ENCODE results near the gene NCAPH2. TPM values are rescaled to one million over a fixed set of nuclear protein-coding genes. Genes with fewer than 3 reads are reported as not detected.

NCAPH2 gene
- total RNA-seq, 2 donors from 2014 or later, result 30.6 to 35.9 TPM

DNA sequence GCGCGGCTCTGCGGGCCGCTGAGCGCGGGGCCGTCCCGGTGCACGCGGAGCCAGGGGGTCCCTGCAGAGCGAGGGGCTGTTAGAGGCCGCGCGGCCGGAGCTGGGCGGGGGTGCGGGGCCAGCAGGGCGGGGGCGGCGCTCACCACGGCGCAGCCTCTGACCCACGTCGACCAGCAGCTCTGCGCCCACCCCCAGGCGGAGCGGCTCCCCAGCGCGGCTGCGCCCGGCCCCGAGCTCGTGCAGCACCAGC, 17.8 kb downstream of the NCAPH2 start:
- no peak for ATAC-seq
- H3K27ac ChIP-seq, result peak overlapping the region; percentile 89 to 97 (median 92)
- peaks cover 0 to 11% of the 10 kb centered on the region in 2 donors for H3K27me3 ChIP-seq
- WGBS, 2 donors, result 0% methylated on average over 7 to 33 of the region's 33 CpGs
- H3K36me3 ChIP-seq (replicated peaks in 1 of 2; ENCODE audit: insufficient read depth in 1 of 2, low read depth in 2 of 2), result peaks cover 0 to 7% of the 10 kb centered on the region in 2 donors
- peak overlapping the region; percentile 38 to 59 for H3K4me3 ChIP-seq
- intact Hi-C loops (cut with DNase I), result no loop called here
- H3K9me3 ChIP-seq, result no peaks in the 10 kb centered on the region
- peaks cover 47% of the 10 kb centered on the region for H3K4me1 ChIP-seq
- DNase-seq, result no peak
- TF ChIP-seq CTCF (IDR thresholded peaks at IDR 0.05) (no peak), POLR2A (IDR thresholded peaks at IDR 0.05) (no peak)

DNA sequence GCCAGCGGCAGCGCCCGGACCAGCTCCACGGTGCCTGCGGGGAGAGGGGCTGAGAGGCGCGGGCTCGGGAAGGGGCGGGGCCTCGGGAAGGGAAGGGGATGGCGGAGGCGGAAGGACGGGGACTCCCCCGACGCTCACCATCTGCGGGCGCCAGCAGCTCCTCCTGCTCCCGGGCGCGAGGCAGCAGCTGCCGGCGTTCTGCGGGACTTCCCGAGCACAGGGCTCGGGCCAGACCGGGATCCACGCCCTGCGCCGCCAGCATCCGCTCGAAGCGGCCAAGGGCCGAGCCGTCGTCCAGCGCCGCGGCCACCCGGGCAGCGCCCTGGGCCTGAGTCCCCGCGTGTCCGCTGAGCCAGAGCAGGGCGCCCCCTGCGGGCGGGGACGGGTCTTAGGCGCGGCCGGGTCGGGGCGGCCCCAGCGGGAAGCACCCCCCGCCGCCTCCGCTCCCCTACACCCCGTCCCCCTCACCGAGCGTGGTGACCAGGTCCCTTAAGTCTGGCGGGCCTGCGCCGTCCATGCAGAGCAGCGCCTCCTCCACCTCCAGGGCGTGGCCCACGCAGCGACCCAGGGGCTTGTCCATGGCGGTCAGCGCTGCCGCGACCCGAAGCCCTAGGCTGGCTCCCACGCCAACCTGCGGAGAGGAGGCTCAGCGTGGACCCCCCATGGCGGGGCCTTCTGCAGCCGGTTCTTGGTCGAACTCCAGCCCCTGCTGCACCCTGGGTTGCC, 18.2 kb downstream of the NCAPH2 start:
- Histone ChIP-seq H3K36me3 (replicated peaks in 1 of 2; ENCODE audit: insufficient read depth in 1 of 2, low read depth in 2 of 2) (peaks cover 0 to 7% of the 10 kb centered on the region in 2 donors), H3K9me3 (no peaks in the 10 kb centered on the region), H3K27me3 (peaks cover 0 to 15% of the 10 kb centered on the region in 2 donors), H3K4me3 (peak overlapping the region; percentile 38 to 59), H3K27ac (peak overlapping the region; percentile 89 to 97 (median 92)), H3K4me1 (peaks cover 52% of the 10 kb centered on the region)
- peak; percentile 49 for ATAC-seq
- DNase-seq, result peak; percentile 79 to 85 (median 81)
- TF ChIP-seq CTCF (IDR thresholded peaks at IDR 0.05) (peak; percentile 27 to 57 (median 46)), POLR2A (IDR thresholded peaks at IDR 0.05) (peak in 1 of 3 donors; percentile 11)
- intact Hi-C loops (cut with DNase I), result no loop called here
- WGBS, 2 donors, result 2 to 3% methylated on average over 6 to 52 of the region's 77 CpGs

DNA sequence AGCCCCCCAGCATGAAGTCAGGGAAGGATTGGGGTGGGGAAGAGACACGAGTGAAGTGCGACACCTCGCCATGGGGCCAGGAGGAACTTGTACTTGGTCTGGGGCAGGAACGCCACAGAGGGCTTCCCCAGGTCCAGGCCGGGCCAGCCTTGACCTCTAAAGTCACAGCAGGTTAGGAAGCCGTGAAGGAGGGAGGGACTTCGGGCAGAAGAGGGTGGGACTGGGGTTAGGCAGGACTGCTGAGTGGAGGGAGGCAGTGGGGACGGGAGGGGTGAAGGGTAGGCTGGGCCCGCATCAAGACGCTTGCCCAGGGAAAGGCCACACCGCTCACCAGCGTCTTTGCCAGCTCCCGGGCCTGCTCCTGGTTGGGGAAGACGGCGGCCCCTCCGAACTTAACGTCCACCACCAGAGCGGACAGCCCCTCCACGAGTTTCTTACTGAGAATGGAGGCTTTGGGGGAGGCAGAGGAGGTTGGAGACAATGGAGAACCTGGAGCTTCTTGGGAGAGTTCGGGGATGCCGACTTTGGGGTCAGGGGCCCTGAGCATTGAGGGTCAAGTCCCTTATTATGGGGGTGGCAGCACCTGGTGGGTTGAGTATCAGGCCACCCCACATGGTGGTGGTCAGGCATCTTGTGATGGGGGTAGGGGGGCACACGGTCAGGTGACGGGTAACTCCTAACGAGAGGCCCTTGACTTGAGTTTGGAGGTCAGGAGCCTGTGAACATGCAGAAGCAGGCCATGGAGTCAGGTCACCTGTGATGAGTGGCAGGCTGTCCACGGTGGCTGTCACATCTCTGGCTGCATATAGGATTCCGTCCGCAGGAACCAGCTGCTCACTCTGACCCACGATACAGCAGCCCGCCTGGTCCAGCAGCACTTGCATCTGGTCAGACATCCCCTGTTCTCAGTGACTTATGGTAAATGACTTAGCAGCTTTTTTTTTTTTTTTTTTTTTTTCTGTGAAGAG, 19.1 kb downstream of the NCAPH2 start:
- peak in 1 of 3 donors; percentile 26 for TF ChIP-seq POLR2A (IDR thresholded peaks at IDR 0.05)
- no peak for TF ChIP-seq CTCF (IDR thresholded peaks at IDR 0.05)
- Histone ChIP-seq H3K4me1 (peaks cover 61% of the 10 kb centered on the region), H3K36me3 (replicated peaks in 1 of 2; ENCODE audit: insufficient read depth in 1 of 2, low read depth in 2 of 2) (peaks cover 0 to 7% of the 10 kb centered on the region in 2 donors), H3K9me3 (no peaks in the 10 kb centered on the region), H3K4me3 (no peak overlapping the region), H3K27ac (peak overlapping the region; percentile 89 to 97 (median 92)), H3K27me3 (peaks cover 0 to 21% of the 10 kb centered on the region in 2 donors)
- ATAC-seq (no peak), DNase-seq (peak in 1 of 4 donors; percentile 65)
- WGBS, 2 donors, result 64 to 76% methylated on average over 28 to 29 of the region's 29 CpGs
- intact Hi-C loops (cut with DNase I), result no loop called here

DNA sequence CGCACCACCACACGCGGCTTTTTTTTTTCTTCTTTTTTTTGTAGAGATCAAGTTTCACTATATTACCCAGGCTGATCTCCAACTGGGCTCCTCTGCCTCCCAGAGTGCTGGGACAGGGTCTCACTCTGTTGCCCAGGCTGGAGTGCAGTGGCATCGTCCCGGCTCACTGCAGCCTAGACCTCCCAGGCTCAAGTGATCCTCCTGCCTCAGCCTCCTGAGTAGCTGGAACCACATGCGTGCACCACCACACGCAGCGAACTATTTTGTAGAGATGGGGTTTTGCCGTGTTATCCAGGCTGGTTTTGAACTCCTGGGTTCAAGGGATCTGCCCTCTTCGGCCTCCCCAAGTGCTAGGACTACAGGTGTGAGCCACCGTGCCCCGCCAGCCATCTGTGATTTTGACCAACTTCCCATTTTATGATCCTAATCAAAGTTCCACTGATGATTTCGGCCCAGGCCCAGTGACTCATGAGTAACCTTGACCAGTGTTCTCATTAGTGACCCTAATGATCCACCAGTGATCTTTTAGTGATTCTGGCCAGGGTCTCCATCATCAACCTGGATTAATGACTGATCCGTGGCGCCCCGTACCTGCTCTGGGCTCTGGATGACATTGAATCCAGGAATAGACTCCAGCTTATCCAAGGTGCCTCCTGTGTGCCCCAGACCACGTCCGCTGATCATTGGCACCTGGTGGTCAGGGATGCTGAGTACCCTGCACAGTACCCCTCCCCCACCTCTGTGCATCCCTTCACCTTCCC, 20.1 kb downstream of the NCAPH2 start:
- 85 to 89% methylated on average over 17 to 18 of the region's 18 CpGs for WGBS, 2 donors
- Histone ChIP-seq H3K4me3 (no peak overlapping the region), H3K27me3 (peaks cover 0 to 21% of the 10 kb centered on the region in 2 donors), H3K9me3 (no peaks in the 10 kb centered on the region), H3K36me3 (replicated peaks in 1 of 2; ENCODE audit: insufficient read depth in 1 of 2, low read depth in 2 of 2) (peaks cover 0 to 4% of the 10 kb centered on the region in 2 donors), H3K27ac (peak overlapping the region in 2 of 4 donors; percentile 85 to 90), H3K4me1 (peaks cover 69% of the 10 kb centered on the region)
- no peak for TF ChIP-seq CTCF (IDR thresholded peaks at IDR 0.05)
- DNase-seq, result no peak
- intact Hi-C loops (cut with DNase I), result no loop called here
- no peak for ATAC-seq
